Esophagus muscularis mucosa (tissue), 4 donors: ENCODE measurements around the gene GTF3C4.

Experiments
- EP300 ChIP-seq: sonication (generic); formaldehyde crosslinking; IDR thresholded peaks from one replicate; pipeline ENCODE4 v1.6.1; 2017; ENCODE audit warnings: antibody characterized with exemption
- POLR2A ChIP-seq: fragments of 450-650 bp; IDR thresholded peaks from one replicate; pipeline ENCODE4 v1.6.1; 2017; ENCODE audit warnings: antibody characterized with exemption, moderate library complexity, mild to moderate bottlenecking, low read depth
- POLR2AphosphoS5 ChIP-seq, 2 donors: sonication (generic); formaldehyde crosslinking; IDR thresholded peaks; one replicate each; pipeline ENCODE4 v1.6.1; 2017; ENCODE audit warnings: antibody characterized with exemption in 2 of 2
- TF ChIP-seq, protein P1 (sequence below), 3 experiments: fragments of 200-600 bp in 2 of 3; fragments of 450-650 bp in 1 of 3; sonication (generic) in 2 of 3; IDR thresholded peaks; one replicate each; pipeline ENCODE4 v1.5.1; 2017 to 2019; ENCODE audit warnings: antibody characterized with exemption in 3 of 3, mild to moderate bottlenecking in 2 of 3, moderate library complexity in 1 of 3

GRCh38 chr9:132669698-132670456, 387 bp upstream of the GTF3C4 start, which contains the start of gene DDX31:
- TF ChIP-seq, protein P1, sequence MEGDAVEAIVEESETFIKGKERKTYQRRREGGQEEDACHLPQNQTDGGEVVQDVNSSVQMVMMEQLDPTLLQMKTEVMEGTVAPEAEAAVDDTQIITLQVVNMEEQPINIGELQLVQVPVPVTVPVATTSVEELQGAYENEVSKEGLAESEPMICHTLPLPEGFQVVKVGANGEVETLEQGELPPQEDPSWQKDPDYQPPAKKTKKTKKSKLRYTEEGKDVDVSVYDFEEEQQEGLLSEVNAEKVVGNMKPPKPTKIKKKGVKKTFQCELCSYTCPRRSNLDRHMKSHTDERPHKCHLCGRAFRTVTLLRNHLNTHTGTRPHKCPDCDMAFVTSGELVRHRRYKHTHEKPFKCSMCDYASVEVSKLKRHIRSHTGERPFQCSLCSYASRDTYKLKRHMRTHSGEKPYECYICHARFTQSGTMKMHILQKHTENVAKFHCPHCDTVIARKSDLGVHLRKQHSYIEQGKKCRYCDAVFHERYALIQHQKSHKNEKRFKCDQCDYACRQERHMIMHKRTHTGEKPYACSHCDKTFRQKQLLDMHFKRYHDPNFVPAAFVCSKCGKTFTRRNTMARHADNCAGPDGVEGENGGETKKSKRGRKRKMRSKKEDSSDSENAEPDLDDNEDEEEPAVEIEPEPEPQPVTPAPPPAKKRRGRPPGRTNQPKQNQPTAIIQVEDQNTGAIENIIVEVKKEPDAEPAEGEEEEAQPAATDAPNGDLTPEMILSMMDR (IDR thresholded peaks at IDR 0.05) = no peak
- no peak for TF ChIP-seq EP300
- TF ChIP-seq POLR2A = peak; percentile 5
- peak; percentile 53 to 82 for TF ChIP-seq POLR2AphosphoS5 (IDR thresholded peaks at IDR 0.05)
